Activated CD8-positive, alpha-beta memory T cell treated with anti-CD3 and anti-CD28 coated beads, Interleukin-2, amount 50 U/mL, for 1 hour (primary cell): ENCODE data around the gene TENM4.

ENCODE experiments used
- DNase-seq: peaks from one replicate; pipeline ENCODE4 v3.0.0-alpha.2; 2020; ENCODE audit errors: extremely low read depth

The TENM4 gene

GRCh38 chr11:78659326-78660270 lies 781.2 kb downstream of the TENM4 start:
- no peak for DNase-seq

GRCh38 chr11:78657968-78658839 lies 782.6 kb downstream of the TENM4 start:
- no peak for DNase-seq

GRCh38 chr11:78657441-78657840 lies 783.4 kb downstream of the TENM4 start:
- DNase-seq = no peak

- no peak for DNase-seq
These were observed 783.8 kb downstream of the TENM4 start for GRCh38 chr11:78656984-78657383.

- no peak for DNase-seq
These were observed 784.5 kb downstream of the TENM4 start for GRCh38 chr11:78656327-78656726.

- no peak for DNase-seq
These were observed 785.3 kb downstream of the TENM4 start for GRCh38 chr11:78655561-78655960.

- no peak for DNase-seq
These were observed 786.0 kb downstream of the TENM4 start for GRCh38 chr11:78654866-78655265.

- no peak for DNase-seq
These were observed 786.8 kb downstream of the TENM4 start for GRCh38 chr11:78654071-78654470.

GRCh38 chr11:78653294-78653909 lies 787.4 kb downstream of the TENM4 start:
- DNase-seq = no peak

GRCh38 chr11:78652843-78653239 lies 788.0 kb downstream of the TENM4 start:
- no peak for DNase-seq

GRCh38 chr11:78651923-78652842 lies 788.6 kb downstream of the TENM4 start:
- DNase-seq = no peak

GRCh38 chr11:78651136-78651775 lies 789.6 kb downstream of the TENM4 start:
- DNase-seq = no peak

- no peak for DNase-seq
These were observed 791.2 kb downstream of the TENM4 start for GRCh38 chr11:78649361-78650215.

GRCh38 chr11:78647986-78648875 lies 792.6 kb downstream of the TENM4 start:
- no peak for DNase-seq

- DNase-seq = no peak
These were observed 793.4 kb downstream of the TENM4 start for GRCh38 chr11:78647266-78647915.

GRCh38 chr11:78646564-78647185 lies 794.2 kb downstream of the TENM4 start:
- no peak for DNase-seq
